Ishikawa (cell line): ENCODE data around the gene KLHDC9.

Experiments used
- EP300 ChIP-seq: IDR thresholded peaks from 2 replicates; pipeline ENCODE4 v1.6.1; 2012; ENCODE audit warnings: borderline replicate concordance
- REST ChIP-seq: IDR thresholded peaks from 2 replicates; pipeline ENCODE4 v1.6.1; 2012; ENCODE audit warnings: low read depth, mild to moderate bottlenecking

GRCh38 chr1:161066694-161067093 is 31.5 kb upstream of the KLHDC9 start:
- no peak for TF ChIP-seq REST
- no peak for TF ChIP-seq EP300
